Common myeloid progenitor, CD34-positive (primary cell): ENCODE results near the gene NUDT19.
"Not testable (repeated sequence)": the region's sequence is repeated elsewhere in the genome, so short reads cannot be mapped to it uniquely, and the experiment has no call there.

ENCODE experiments used
- CTCF ChIA-PET: fragments of 350-600 bp; sonication (Branson Sonifier 250); formaldehyde crosslinking; loops from one replicate; lab custom pipeline; 2021; ENCODE audit warnings: antibody characterized with exemption; lab: Charles Lee
- POLR2A ChIA-PET: fragments of 350-600 bp; sonication (Branson Sonifier 250); formaldehyde crosslinking; loops from one replicate; lab custom pipeline; 2021; ENCODE audit warnings: antibody characterized with exemption; lab: Charles Lee
- DNase-seq, 3 donors: peaks; one replicate each; pipeline versions ENCODE4 v3.0.0 to v3.0.0-alpha.2; 2013
- H3K27ac ChIP-seq, 2 experiments: 1 replicate in 1 of 2; 2 replicates in 1 of 2; pipeline ENCODE4 v1.7.0; 2013; ENCODE audit warnings: inconsistent platforms in 2 of 2, low read length in 2 of 2, mild to moderate bottlenecking in 2 of 2, low read depth in 1 of 2, moderate library complexity in 1 of 2; ENCODE audit not compliant: severe bottlenecking in 2 of 2, insufficient read depth in 1 of 2, poor library complexity in 1 of 2
- H3K27me3 ChIP-seq, 5 experiments: replicated peaks in 2 of 5; 1 replicate in 3 of 5; 2 replicates in 2 of 5; pipeline versions ENCODE4 v1.6.1 to v1.7.0; 2013; ENCODE audit warnings: low read length in 4 of 5, mild to moderate bottlenecking in 2 of 5, moderate library complexity in 2 of 5, inconsistent platforms in 1 of 5; ENCODE audit not compliant: insufficient read depth in 5 of 5, control insufficient read depth in 4 of 5
- H3K36me3 ChIP-seq, 4 experiments: 1 replicate in 2 of 4; 2 replicates in 2 of 4; pipeline versions ENCODE4 v1.6.1 to v1.7.0; 2013; ENCODE audit warnings: low read length in 3 of 4, control low read depth in 1 of 4, mild to moderate bottlenecking in 1 of 4; ENCODE audit not compliant: control insufficient read depth in 4 of 4, insufficient read depth in 4 of 4
- H3K4me1 ChIP-seq, 4 experiments: 1 replicate in 3 of 4; 2 replicates in 1 of 4; pipeline versions ENCODE4 v1.6.1 to v1.7.1; 2013; ENCODE audit warnings: low read length in 3 of 4, mild to moderate bottlenecking in 3 of 4, control low read depth in 1 of 4, inconsistent platforms in 1 of 4, moderate library complexity in 1 of 4; ENCODE audit not compliant: control insufficient read depth in 4 of 4, insufficient read depth in 4 of 4; ENCODE audit errors: control extremely low read depth in 1 of 4
- H3K4me3 ChIP-seq, 7 experiments: 1 replicate in 4 of 7; 2 replicates in 3 of 7; pipeline versions ENCODE4 v1.5.1 to v1.7.0; 2013; ENCODE audit warnings: mild to moderate bottlenecking in 7 of 7, low read length in 6 of 7, moderate library complexity in 6 of 7, inconsistent platforms in 2 of 7, low read depth in 2 of 7, control low read depth in 1 of 7; ENCODE audit not compliant: insufficient read depth in 4 of 7, control insufficient read depth in 1 of 7; ENCODE audit errors: extremely low read depth in 1 of 7
- H3K9me3 ChIP-seq, 5 experiments: 1 replicate in 4 of 5; 2 replicates in 1 of 5; pipeline versions ENCODE4 v1.6.1 to v1.7.1; 2013; ENCODE audit warnings: low read length in 4 of 5, mild to moderate bottlenecking in 2 of 5, inconsistent platforms in 1 of 5, low read depth in 1 of 5, moderate library complexity in 1 of 5; ENCODE audit not compliant: control insufficient read depth in 4 of 5, insufficient read depth in 2 of 5; ENCODE audit errors: control extremely low read depth in 1 of 5
- WGBS: methylation state at CpG from one replicate; pipeline ENCODE4 v1.1.5; 2013; ENCODE audit not compliant: insufficient coverage; 5-methylcytosine and 5-hydroxymethylcytosine counted together

The NUDT19 gene

DNA sequence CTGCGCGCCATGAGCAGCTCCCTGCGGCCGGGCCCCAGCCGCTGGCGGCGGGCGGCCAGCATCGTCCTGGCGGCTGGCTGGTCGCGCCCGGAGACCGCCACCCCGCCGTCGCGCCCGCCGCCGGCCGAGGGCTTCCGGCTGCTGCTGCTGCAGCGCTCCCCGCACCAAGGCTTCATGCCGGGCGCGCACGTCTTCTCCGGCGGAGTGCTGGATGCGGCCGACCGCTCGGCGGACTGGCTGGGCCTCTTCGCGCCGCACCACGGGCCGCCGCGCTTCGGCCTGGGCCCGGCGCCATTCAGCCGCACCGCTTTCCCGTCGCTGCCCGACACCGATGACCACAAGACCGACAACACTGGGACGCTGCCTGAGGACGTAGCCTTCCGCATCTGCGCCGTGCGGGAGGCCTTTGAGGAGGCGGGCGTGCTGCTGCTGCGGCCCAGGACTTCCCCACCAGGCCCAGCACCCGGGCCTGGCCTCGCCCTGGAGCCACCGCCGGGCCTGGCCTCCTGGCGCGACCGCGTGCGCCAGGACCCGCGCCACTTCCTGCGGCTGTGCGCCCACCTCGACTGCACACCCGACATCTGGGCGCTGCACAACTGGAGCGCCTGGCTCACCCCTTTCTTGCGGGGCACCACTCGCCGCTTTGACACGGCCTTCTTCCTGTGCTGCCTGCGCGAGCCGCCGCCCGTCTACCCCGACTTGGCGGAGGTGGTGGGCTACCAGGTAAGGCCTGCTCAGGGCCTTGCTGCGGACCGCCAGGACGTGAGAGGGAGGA is 518 bp downstream of the NUDT19 start:
- ChIA-PET POLR2A (interaction anchor here (1.2 to 1.5 kb wide), 2 partner anchors 16 to 222 kb away, joined by 3 to 4 read pairs; no protein-coding TSS in a partner anchor), CTCF (interaction anchor here (0.6 to 0.8 kb wide), 3 partner anchors 15 to 94 kb away, joined by 3 read pairs; no protein-coding TSS in a partner anchor)
- DNase-seq: peak; percentile 44 to 85 (median 70)
- Histone ChIP-seq H3K9me3 (no peaks in the 10 kb centered on the region), H3K27ac (peak overlapping the region in 1 of 2 experiments; percentile 75), H3K4me3 (peak overlapping the region; percentile 37 to 82 (median 71)), H3K27me3 (no peaks in the 10 kb centered on the region), H3K4me1 (peaks cover 4 to 43% (median 36%) of the 10 kb centered on the region in 4 experiments), H3K36me3 (peaks cover 0 to 3% (median 0%) of the 10 kb centered on the region in 4 experiments)
- under 1% methylated on average over 69 of the region's 93 CpGs for WGBS

- Histone ChIP-seq H3K36me3 (peaks cover 0 to 3% (median 0%) of the 10 kb centered on the region in 4 experiments), H3K4me3 (peak overlapping the region in 6 of 7 experiments; percentile 37 to 82 (median 72)), H3K27me3 (no peaks in the 10 kb centered on the region), H3K9me3 (no peaks in the 10 kb centered on the region), H3K4me1 (peaks cover 4 to 43% (median 36%) of the 10 kb centered on the region in 4 experiments), H3K27ac (peak overlapping the region in 1 of 2 experiments; percentile 75)
- WGBS: 58% methylated on average over 4 of the region's 7 CpGs
- CTCF ChIA-PET: interaction anchor here (0.6 to 1.2 kb wide), 2 partner anchors 93 to 94 kb away, joined by 3 read pairs; no protein-coding TSS in a partner anchor
- POLR2A ChIA-PET: no interaction called here
- DNase-seq: no peak
Measured at GRCh38 chr19:32692727-32693061, 1.1 kb downstream of the NUDT19 start.

GRCh38 chr19:32693151-32694108 is 1.8 kb downstream of the NUDT19 start:
- WGBS: 54% methylated on average over 12 of the region's 20 CpGs
- peak; percentile 75 to 95 (median 93) for DNase-seq

DNA sequence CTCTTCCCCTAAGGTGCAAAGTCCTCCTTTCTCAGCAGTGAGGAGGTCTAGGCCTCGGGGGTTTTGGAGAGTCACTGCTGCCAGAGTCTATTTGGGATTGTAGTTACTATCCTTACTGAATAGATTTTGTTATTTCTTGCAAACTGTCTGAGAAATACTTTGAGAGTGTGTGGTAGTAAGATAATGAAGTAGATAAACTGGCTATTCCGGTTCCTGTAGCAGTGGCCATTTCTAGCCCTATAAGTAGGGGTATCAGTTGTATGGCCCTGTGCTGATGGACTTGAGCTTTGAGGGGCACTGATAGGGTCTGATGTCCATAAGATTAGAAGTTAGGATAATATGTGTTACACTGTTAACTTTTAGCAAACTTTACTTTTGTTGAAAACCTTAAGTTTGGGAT is 2.7 kb downstream of the NUDT19 start:
- peak overlapping the region in 1 of 7 experiments; percentile 25 for H3K4me3 ChIP-seq
- POLR2A ChIA-PET, H3K9me3 ChIP-seq, H3K36me3 ChIP-seq, DNase-seq, CTCF ChIA-PET, H3K27me3 ChIP-seq, H3K27ac ChIP-seq: not testable (repeated sequence)
- H3K4me1 ChIP-seq: peaks cover 4 to 43% (median 36%) of the 10 kb centered on the region in 4 experiments
- WGBS: 40% methylated on average over 1 of the region's 2 CpGs

More at GRCh38 chr19:32693151-32694108, 1.8 kb downstream of the NUDT19 start:
- Histone ChIP-seq H3K4me3 (peak overlapping the region in 5 of 7 experiments; percentile 37 to 82 (median 73)), H3K27ac (peak overlapping the region in 1 of 2 experiments; percentile 75), H3K4me1 (peaks cover 4 to 43% (median 36%) of the 10 kb centered on the region in 4 experiments)
- H3K9me3 ChIP-seq, H3K36me3 ChIP-seq, POLR2A ChIA-PET, H3K27me3 ChIP-seq: not testable (repeated sequence)
- CTCF ChIA-PET: interaction anchor here (0.6 to 1.2 kb wide), 3 partner anchors 55 to 95 kb away, joined by 3 to 4 read pairs (median 3); no protein-coding TSS in a partner anchor

DNA sequence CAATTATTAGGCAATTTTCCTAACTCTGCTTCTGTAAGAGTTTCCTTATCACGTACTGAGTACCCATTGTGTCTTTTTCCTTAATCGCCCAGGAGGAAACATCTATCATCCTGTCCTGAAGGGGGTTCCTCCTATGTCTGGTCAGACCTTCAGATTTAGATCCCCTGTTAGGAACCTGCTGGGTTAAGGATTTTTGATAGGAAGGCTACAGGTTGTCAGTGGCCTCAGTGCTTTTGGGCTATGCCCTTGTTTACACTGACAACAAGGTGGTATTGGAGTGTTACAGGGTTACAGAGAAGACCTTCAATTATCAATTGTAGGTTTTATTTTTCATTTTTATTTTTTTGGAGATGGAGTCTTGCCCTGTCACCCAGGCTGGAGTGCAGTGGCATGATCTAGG is 3.2 kb downstream of the NUDT19 start:
- DNase-seq, POLR2A ChIA-PET, H3K27me3 ChIP-seq, H3K27ac ChIP-seq, H3K9me3 ChIP-seq, H3K4me3 ChIP-seq, CTCF ChIA-PET: not testable (repeated sequence)
- 25% methylated on average over 1 of the region's 2 CpGs for WGBS
- Histone ChIP-seq H3K4me1 (peaks cover 4 to 43% (median 36%) of the 10 kb centered on the region in 4 experiments), H3K36me3 (peaks cover 0 to 13% (median 3%) of the 10 kb centered on the region in 4 experiments)

- H3K4me3 ChIP-seq, H3K9me3 ChIP-seq, POLR2A ChIA-PET, H3K27me3 ChIP-seq, CTCF ChIA-PET, H3K27ac ChIP-seq: not testable (repeated sequence)
- DNase-seq: peak; percentile 50 to 83 (median 74)
- peaks cover 4 to 43% (median 36%) of the 10 kb centered on the region in 4 experiments for H3K4me1 ChIP-seq
- WGBS: no CpG with 5 or more reads among the region's 6 CpGs
- H3K36me3 ChIP-seq: peaks cover 0 to 18% (median 6%) of the 10 kb centered on the region in 4 experiments
Measured at GRCh38 chr19:32695506-32695905, 3.9 kb downstream of the NUDT19 start.
